RPMI8226 (cell line): ENCODE measurements around the gene TAS2R7.
"Not testable (repeated sequence)": the region's sequence is repeated elsewhere in the genome, so short reads cannot be mapped to it uniquely, and the experiment has no call there.

Source experiments
- DNase-seq: peaks from one replicate; pipeline ENCODE4 v3.0.0-alpha.2; 2015

TAS2R7 gene, protein sequence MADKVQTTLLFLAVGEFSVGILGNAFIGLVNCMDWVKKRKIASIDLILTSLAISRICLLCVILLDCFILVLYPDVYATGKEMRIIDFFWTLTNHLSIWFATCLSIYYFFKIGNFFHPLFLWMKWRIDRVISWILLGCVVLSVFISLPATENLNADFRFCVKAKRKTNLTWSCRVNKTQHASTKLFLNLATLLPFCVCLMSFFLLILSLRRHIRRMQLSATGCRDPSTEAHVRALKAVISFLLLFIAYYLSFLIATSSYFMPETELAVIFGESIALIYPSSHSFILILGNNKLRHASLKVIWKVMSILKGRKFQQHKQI

DNA sequence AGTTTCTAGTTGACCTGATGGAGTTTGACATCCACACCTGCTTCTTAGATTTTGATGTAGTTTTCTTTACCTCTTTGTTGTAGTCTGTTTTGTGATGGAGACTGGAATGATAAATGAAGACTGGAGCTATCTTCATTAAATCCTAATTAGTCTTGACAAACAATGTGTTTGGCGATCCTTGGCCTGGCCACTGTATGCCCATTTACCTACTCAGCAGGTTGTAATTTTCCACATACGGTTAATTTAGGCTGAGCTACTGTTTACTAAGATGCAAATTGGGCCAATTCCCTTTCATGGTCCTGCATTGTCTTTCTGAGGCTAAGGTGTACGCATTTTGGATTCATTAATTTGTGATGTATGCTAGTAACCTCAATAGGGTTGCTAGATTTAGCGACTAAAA lies at the start of gene TAS2R7:
TSS of gene TAS2R7 (minus strand) at position 41 of the 400 bp plus-strand sequence. CDS start 57 bp downstream, outside the sequence.
- DNase-seq: no peak

DNA sequence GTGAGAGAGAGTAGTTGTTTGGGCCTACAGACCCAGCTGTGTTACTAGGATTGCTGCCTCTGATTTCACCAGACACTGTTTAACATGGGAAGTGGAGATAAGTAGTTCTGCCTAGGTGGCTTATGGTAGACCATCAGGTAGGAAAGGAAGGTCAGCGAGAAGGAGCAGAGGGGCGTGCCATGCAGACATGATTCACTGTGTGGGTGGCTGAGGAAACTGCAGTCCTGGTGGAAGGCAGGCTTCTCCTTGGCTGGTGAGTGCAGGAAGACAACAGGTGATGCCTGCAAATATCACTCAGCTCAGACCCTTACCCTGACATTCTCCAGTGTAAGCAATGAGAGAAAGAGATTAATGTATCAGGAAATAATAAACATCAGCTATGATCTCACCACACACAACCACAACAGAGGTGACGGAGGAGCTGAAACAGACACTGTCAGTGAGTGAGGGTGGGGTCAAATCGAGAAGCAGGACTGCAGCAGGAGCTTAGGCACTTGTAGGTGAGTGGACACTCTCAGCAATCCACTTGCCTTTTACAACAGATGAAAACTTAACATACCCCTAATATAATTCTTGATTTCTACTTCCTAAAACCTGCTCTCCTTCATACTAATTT lies 48.9 kb upstream of the TAS2R7 start:
- no peak for DNase-seq

GRCh38 chr12:10849425-10849878 lies 47.0 kb upstream of the TAS2R7 start, which contains the start of gene PRR4:
TSS of gene PRR4 (minus strand) at chr12:10849475. CDS start at chr12:10849437, 38 bp downstream.
- no peak for DNase-seq

- DNase-seq: no peak
These were observed 45.3 kb upstream of the TAS2R7 start for GRCh38 chr12:10847744-10848143.

DNA sequence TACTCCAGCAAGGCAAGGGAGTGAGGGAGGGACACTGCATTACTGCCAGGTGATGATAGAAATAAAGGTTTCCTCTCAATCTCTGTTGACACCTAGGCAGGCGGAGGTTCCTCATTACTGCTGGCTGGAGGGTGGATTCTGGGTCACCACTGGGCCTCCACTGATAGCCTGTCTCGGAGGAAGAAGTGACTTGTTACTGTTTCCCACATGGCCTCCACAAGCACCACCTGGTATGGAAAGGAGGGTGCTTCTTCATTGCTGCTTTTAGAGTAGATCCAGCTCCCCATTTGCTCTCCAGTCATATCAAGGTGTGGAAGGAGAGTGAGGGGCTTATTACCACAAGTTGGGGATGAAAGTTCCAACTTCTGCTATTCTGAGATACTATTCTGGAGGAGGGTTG lies 40.4 kb upstream of the TAS2R7 start:
- no peak for DNase-seq

DNA sequence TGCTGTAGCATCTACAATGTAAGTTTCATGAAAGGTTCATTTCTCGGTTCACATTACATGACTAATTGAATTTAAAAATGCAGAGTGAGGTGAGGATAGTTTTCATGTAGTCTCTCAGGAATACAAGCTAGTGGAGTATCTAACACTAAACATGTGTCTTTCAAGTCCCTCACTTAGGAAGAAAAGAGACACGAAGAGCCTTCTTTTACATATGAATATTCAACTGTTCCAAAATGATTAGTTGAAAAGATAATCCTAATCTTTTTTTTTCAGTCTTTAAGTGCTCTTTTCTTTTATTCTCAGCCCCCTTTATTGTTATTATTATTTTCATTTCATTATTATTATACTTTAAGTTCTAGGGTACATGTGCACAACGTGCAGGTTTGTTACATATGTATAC lies 36.0 kb upstream of the TAS2R7 start:
- no peak for DNase-seq

DNA sequence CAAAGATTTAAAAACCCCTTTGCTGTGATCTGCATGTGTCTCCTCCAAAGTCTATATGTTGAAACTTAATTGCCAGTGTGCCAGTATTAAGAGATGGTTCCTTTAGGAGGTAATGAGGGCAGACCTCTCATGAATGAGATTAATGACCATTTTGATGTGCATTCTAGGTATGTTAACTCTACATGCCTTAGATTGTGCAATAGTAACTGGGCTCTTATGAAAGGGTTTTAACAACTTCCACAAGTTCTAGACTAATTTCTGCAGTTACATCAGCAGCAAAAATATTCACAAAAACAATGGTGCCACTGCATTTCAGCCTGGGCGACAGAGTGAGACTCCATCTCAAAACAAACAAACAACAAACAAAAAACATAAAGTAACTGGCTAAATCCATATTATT lies 27.6 kb upstream of the TAS2R7 start:
- no peak for DNase-seq

GRCh38 chr12:10826258-10826657 lies 23.8 kb upstream of the TAS2R7 start, which contains the start of gene TAS2R10:
TSS of gene TAS2R10 (minus strand) at chr12:10826358. CDS start at chr12:10826269, 89 bp downstream.
- no peak for DNase-seq

GRCh38 chr12:10824957-10825356 lies 22.5 kb upstream of the TAS2R7 start:
- DNase-seq: no peak

DNA sequence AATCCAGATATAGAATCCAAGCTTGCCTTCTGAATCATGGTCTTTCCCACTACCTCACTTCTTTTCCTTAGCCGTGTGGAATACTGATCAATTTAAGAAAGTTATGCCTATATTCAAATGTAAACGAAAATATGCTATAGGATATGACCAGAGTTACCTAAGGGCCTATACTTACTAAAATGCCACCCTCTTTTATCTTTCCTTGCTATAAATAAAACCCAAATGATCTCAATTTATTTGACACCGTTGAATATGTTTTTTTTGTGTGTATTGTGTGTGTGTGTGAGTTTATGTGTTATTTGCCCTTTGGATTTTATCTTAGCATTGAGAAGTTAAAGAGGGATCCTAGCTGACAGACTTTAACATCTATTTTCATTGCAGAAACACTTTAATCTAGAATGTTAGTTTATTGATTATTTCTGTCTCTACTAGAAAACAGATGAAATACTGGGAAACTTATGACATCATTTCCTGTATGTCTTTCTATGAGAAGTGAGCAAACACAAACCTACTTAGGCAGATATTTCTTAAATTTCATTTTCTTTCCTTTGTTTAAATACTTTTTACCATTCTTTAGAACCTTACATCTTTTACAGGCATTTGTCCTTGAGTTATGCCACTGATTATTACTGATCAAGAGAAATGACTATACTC lies 9.6 kb upstream of the TAS2R7 start:
- no peak for DNase-seq

GRCh38 chr12:10810068-10810467 lies 7.6 kb upstream of the TAS2R7 start, which contains the start of gene TAS2R9:
TSS of gene TAS2R9 (minus strand) at chr12:10810168. CDS start at chr12:10810075, 93 bp downstream.
- DNase-seq: no peak

DNA sequence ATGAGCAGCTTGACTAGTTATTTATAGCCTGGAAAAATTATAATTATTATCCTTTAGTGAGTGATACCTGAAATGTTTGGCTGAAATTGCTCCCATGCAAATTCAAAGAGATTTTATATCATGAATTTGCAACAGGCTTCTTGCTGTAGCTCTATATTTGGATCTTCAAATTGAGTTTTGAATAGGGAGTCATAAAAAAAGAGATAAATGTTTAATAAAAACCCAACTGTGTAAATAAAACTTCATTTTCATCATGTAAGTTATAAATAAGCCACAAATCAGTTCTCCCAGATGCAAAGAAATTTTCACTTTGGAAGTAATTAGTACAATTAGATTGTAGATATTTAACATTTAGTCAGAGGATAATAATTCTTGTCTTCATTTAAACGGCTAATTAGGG lies 4.8 kb upstream of the TAS2R7 start, which contains the start of gene TAS2R8:
TSS of gene TAS2R8 (minus strand) at position 101 of the 400 bp plus-strand sequence. CDS start 306 bp downstream, outside the sequence.
- DNase-seq: no peak

DNA sequence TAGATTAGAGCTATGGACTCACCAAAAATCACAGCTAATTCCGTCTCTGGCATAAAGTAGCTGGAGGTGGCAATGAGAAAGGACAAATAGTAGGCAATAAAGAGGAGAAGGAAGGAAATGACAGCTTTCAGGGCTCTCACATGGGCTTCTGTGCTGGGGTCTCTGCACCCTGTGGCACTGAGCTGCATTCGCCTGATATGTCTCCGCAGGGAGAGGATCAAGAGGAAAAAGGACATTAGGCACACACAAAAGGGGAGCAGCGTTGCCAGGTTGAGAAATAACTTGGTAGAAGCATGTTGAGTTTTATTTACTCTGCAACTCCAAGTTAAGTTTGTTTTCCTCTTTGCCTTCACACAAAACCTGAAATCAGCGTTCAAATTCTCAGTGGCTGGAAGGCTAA lies 686 bp downstream of the TAS2R7 start:
- DNase-seq: no peak

GRCh38 chr12:10794222-10794621 lies 8.2 kb downstream of the TAS2R7 start:
- DNase-seq: no peak

DNA sequence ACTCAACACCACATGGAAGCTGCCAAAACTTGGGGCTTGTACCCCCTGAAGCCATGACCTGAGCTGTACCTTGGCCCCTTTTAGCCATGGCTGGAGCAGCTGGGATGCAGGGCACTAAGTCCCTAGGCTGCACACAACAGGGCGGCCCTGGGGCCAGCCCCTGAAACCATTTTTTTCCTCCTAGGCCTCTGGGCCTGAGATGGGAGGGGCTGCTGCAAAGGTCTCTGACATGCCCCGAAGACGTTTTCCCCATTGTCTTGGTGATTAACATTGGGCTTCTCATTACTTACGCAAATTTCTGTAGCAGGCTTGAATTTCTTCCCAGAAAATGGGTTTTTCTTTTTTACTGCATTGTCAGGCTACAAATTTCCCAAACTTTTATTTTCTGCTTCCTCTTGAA lies 10.7 kb downstream of the TAS2R7 start:
- DNase-seq: not testable (repeated sequence)

DNA sequence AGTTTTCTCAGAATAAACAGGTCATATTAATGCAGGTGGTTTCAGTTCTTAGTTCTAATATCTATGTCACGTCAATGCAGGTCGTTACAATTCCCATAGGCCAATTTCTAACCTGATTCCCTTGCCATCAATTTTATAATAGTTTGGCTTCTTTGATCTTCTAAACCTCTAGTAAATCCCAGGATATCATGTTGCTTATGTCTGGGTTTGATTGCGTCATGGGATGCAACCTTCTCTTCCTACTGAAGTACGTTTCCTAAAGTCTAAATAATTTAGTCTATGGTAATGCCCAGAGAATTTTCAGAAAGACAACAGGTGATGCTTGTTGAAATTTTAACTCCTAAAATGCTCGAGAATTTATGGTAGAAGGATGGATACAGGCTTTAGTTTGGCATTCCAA lies 19.2 kb downstream of the TAS2R7 start:
- DNase-seq: no peak

DNA sequence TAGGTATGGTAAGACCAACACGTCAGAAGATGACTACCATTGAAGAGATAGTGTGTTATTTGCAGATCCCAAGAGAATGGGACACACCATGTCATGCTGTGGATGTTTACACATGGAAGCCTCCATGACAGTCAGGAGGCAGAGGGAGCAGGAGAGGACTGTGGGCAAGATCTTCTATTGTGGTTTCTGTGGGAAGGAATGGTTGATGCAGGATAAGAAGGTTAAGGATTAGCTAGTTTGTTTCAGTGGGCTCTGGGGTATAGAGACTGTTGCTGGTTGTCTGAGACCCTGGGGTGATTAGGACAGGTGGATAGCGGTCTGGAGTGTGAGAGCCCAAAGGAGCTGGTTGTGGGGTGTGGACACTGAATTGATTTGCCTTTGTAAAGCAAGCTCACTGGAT lies 23.3 kb downstream of the TAS2R7 start:
- DNase-seq: no peak

DNA sequence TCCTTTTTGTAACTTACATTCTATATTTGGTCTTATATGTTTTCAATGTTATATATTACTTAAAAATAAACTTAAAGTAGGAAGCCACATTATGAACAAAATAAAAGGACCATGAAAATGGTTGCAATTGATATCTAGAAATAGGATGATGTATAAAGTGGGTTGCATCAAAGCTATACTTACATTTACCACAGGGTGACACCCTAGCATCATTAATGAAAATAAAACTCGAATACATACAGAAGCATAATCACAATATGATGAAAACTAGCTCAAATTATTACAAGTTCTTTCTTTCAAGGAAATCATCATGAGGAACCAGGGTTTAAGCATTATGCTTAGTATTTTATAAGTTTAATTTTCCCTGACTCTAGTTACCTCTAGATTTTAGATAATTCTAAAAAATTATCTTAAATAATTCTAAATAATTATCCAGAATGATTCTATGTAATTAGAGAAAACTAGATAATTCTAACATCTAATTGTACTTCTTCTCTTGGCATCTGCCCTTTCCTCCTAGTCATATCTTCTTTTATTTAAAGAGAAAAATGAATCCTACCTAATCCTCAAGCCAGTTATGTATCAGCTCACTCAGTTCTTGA lies 31.2 kb downstream of the TAS2R7 start:
- peak; percentile 8 for DNase-seq

- DNase-seq: no peak
These were observed 42.8 kb downstream of the TAS2R7 start for GRCh38 chr12:10759657-10760056.

DNA sequence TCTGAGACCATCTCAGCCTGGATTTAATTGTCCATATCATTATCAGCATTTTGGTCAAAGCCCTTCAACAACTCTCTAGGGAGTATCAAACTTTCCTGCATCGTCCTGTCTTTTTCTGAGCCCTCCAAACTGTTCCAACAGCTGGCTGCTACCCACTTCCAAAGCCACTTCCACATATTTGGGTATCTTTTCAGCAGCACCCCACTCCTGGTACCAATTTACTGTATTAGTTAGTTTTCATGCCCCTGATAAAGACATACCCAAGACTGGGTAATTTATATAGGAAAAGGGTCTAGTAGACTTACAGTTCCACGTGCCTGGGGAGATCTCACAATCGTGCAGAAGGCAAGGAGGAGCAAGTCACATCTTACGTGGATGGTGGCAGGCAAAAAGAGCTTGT lies 46.2 kb downstream of the TAS2R7 start:
- DNase-seq: no peak

DNA sequence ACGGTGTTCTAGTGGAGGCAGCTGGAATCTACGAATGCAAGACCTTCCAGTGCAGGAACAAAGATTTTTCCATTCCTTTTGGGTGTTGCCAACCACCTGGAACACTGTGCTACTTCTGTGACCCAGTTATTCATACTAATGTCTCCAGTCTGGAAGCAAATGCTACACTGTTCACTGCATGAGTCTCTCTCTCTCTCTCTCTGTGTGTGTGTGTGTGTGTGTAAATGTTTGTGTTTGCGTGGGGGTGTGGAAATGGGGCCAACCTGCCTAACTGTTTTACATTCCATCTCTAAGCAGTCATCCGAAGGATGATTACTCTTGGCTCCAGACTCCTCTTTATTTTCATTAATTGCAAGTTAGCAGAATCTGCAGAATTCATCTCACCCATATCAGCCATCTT lies 49.4 kb downstream of the TAS2R7 start:
- no peak for DNase-seq
